Activated T-cell treated with anti-CD3 and anti-CD28 coated beads, Interleukin-2, amount 50 U/mL, for 4 hours (primary cell): ENCODE data around the gene RCN1. TPM values are rescaled to one million over a fixed set of nuclear protein-coding genes. Genes with fewer than 3 reads are reported as not detected.

Experiments used
- ATAC-seq, 2 donors: fragments of 200-7000 bp; cut with Tn5 transposase; one replicate each; pipeline ENCODE4 v1.10.0; 2021
- DNase-seq: peaks from one replicate; pipeline ENCODE4 v3.0.0-alpha.2; 2020
- H3K27me3 Mint-ChIP-seq: one replicate; pipeline ENCODE4 v1.8.0; 2021; ENCODE audit warnings: low read depth, mixed read lengths
- H3K36me3 Mint-ChIP-seq: one replicate; pipeline ENCODE4 v1.8.0; 2022; ENCODE audit warnings: mixed read lengths; ENCODE audit not compliant: insufficient read depth
- H3K4me1 Mint-ChIP-seq: one replicate; pipeline ENCODE4 v1.8.0; 2021; ENCODE audit warnings: low read depth, mixed read lengths
- H3K4me3 Mint-ChIP-seq: one replicate; pipeline ENCODE4 v1.8.0; 2021; ENCODE audit warnings: mild to moderate bottlenecking, moderate library complexity, mixed read lengths
- H3K9me3 Mint-ChIP-seq: one replicate; pipeline ENCODE4 v1.8.0; 2021; ENCODE audit warnings: mixed read lengths
- total RNA-seq, 3 donors: library from RNA; stranded (reverse); gene quantifications; one replicate each; pipeline ENCODE4 v1.2.1, GENCODE V29; 2021

The RCN1 gene
- total RNA-seq, 3 donors from 2014 or later = 26.3 to 36.9 (median 26.7) TPM

GRCh38 chr11:32141745-32142546 lies 51.1 kb downstream of the RCN1 start:
- peaks cover 8% of the 10 kb centered on the region for H3K4me1 Mint-ChIP-seq
- no peak overlapping the region for H3K4me3 Mint-ChIP-seq

GRCh38 chr11:32143378-32143777 lies 52.5 kb downstream of the RCN1 start:
- no peak for DNase-seq
- H3K4me1 Mint-ChIP-seq = peaks cover 8% of the 10 kb centered on the region
- peaks cover 8% of the 10 kb centered on the region for H3K27me3 Mint-ChIP-seq
- no peaks in the 10 kb centered on the region for H3K9me3 Mint-ChIP-seq
- ATAC-seq = no peak
- no peaks in the 10 kb centered on the region for H3K36me3 Mint-ChIP-seq
- no peak overlapping the region for H3K4me3 Mint-ChIP-seq

More at GRCh38 chr11:32141745-32142546, 51.1 kb downstream of the RCN1 start:
- no peaks in the 10 kb centered on the region for H3K9me3 Mint-ChIP-seq
- no peaks in the 10 kb centered on the region for H3K36me3 Mint-ChIP-seq
- ATAC-seq (no peak), DNase-seq (no peak)
- H3K27me3 Mint-ChIP-seq = peaks cover 5% of the 10 kb centered on the region

- no peaks in the 10 kb centered on the region for H3K9me3 Mint-ChIP-seq
- no peak for ATAC-seq
- peaks cover 10% of the 10 kb centered on the region for H3K27me3 Mint-ChIP-seq
- H3K4me1 Mint-ChIP-seq = peaks cover 8% of the 10 kb centered on the region
- no peak overlapping the region for H3K4me3 Mint-ChIP-seq
- no peaks in the 10 kb centered on the region for H3K36me3 Mint-ChIP-seq
- DNase-seq = no peak
Measured at GRCh38 chr11:32145282-32145681, 54.4 kb downstream of the RCN1 start.

GRCh38 chr11:32148895-32149294 lies 58.0 kb downstream of the RCN1 start:
- Mint-ChIP-seq H3K4me3 (no peak overlapping the region), H3K27me3 (peaks cover 16% of the 10 kb centered on the region), H3K4me1 (no peaks in the 10 kb centered on the region), H3K36me3 (no peaks in the 10 kb centered on the region), H3K9me3 (no peaks in the 10 kb centered on the region)
- ATAC-seq (no peak), DNase-seq (no peak)

GRCh38 chr11:32149748-32150147 lies 58.9 kb downstream of the RCN1 start:
- ATAC-seq (no peak), DNase-seq (no peak)
- Mint-ChIP-seq H3K4me3 (no peak overlapping the region), H3K9me3 (no peaks in the 10 kb centered on the region), H3K36me3 (no peaks in the 10 kb centered on the region), H3K27me3 (peaks cover 18% of the 10 kb centered on the region), H3K4me1 (peaks cover 1% of the 10 kb centered on the region)

GRCh38 chr11:32151027-32151426 lies 60.2 kb downstream of the RCN1 start:
- Mint-ChIP-seq H3K36me3 (no peaks in the 10 kb centered on the region), H3K9me3 (no peaks in the 10 kb centered on the region), H3K4me3 (no peak overlapping the region), H3K27me3 (peaks cover 17% of the 10 kb centered on the region), H3K4me1 (peaks cover 1% of the 10 kb centered on the region)
- DNase-seq = no peak
- ATAC-seq = no peak

GRCh38 chr11:32152216-32152615 lies 61.3 kb downstream of the RCN1 start:
- ATAC-seq (no peak), DNase-seq (no peak)
- no peak overlapping the region for H3K4me3 Mint-ChIP-seq
- H3K27me3 Mint-ChIP-seq = peaks cover 15% of the 10 kb centered on the region
- peaks cover 1% of the 10 kb centered on the region for H3K4me1 Mint-ChIP-seq
- H3K36me3 Mint-ChIP-seq = no peaks in the 10 kb centered on the region
- H3K9me3 Mint-ChIP-seq = peaks cover 4% of the 10 kb centered on the region

GRCh38 chr11:32152821-32153220 lies 61.9 kb downstream of the RCN1 start:
- DNase-seq (no peak), ATAC-seq (no peak)
- H3K4me3 Mint-ChIP-seq = no peak overlapping the region
- peaks cover 4% of the 10 kb centered on the region for H3K9me3 Mint-ChIP-seq
- peaks cover 12% of the 10 kb centered on the region for H3K27me3 Mint-ChIP-seq
- H3K36me3 Mint-ChIP-seq = no peaks in the 10 kb centered on the region
- peaks cover 1% of the 10 kb centered on the region for H3K4me1 Mint-ChIP-seq

GRCh38 chr11:32153747-32154146 lies 62.9 kb downstream of the RCN1 start:
- peaks cover 4% of the 10 kb centered on the region for H3K9me3 Mint-ChIP-seq
- no peak for DNase-seq
- no peaks in the 10 kb centered on the region for H3K36me3 Mint-ChIP-seq
- peaks cover 13% of the 10 kb centered on the region for H3K27me3 Mint-ChIP-seq
- H3K4me3 Mint-ChIP-seq = no peak overlapping the region
- ATAC-seq = no peak
- peaks cover 1% of the 10 kb centered on the region for H3K4me1 Mint-ChIP-seq

GRCh38 chr11:32154275-32154674 lies 63.4 kb downstream of the RCN1 start:
- no peak for DNase-seq
- peaks cover 19% of the 10 kb centered on the region for H3K27me3 Mint-ChIP-seq
- peaks cover 1% of the 10 kb centered on the region for H3K4me1 Mint-ChIP-seq
- H3K9me3 Mint-ChIP-seq = peaks cover 4% of the 10 kb centered on the region
- no peak overlapping the region for H3K4me3 Mint-ChIP-seq
- ATAC-seq = no peak
- H3K36me3 Mint-ChIP-seq = no peaks in the 10 kb centered on the region
